ENCODE measurements around the gene RBM7. TPM values are rescaled to one million over a fixed set of nuclear protein-coding genes. Genes with fewer than 3 reads are reported as not detected.

RBM7 gene
- total RNA-seq, 2 donors from 2014 or later, result 12.1 to 13.2 TPM

DNA sequence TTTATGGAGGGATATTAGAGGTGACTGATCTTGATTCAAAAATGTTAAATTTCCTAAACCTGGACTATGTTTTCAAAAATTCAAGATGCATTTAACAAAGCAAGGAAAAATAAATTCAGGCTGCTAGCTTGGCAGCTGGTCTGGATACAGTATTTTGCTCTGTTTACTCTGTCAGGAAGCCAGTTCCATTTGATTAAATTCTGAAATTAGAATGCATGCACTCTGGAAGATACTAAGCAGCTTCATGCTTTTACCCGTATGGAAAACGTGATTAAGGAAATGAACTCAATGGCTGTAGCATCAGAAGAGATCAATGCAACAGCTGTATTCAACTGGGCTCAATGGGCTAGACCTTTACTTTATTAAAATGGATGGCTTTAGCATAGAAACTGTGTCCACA lies 14.3 kb upstream of the RBM7 start:
- H3K27me3 ChIP-seq, result no peaks in the 10 kb centered on the region
- TF ChIP-seq, protein P1, sequence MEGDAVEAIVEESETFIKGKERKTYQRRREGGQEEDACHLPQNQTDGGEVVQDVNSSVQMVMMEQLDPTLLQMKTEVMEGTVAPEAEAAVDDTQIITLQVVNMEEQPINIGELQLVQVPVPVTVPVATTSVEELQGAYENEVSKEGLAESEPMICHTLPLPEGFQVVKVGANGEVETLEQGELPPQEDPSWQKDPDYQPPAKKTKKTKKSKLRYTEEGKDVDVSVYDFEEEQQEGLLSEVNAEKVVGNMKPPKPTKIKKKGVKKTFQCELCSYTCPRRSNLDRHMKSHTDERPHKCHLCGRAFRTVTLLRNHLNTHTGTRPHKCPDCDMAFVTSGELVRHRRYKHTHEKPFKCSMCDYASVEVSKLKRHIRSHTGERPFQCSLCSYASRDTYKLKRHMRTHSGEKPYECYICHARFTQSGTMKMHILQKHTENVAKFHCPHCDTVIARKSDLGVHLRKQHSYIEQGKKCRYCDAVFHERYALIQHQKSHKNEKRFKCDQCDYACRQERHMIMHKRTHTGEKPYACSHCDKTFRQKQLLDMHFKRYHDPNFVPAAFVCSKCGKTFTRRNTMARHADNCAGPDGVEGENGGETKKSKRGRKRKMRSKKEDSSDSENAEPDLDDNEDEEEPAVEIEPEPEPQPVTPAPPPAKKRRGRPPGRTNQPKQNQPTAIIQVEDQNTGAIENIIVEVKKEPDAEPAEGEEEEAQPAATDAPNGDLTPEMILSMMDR (IDR thresholded peaks at IDR 0.05), result no peak
- no peak overlapping the region for H3K27ac ChIP-seq
- no peaks in the 10 kb centered on the region for H3K9me3 ChIP-seq
- no peaks in the 10 kb centered on the region for H3K4me1 ChIP-seq
- H3K4me3 ChIP-seq, result no peak overlapping the region
- DNase-seq (ENCODE audit: low spot score), result no peak
- no peaks in the 10 kb centered on the region for H3K36me3 ChIP-seq

DNA sequence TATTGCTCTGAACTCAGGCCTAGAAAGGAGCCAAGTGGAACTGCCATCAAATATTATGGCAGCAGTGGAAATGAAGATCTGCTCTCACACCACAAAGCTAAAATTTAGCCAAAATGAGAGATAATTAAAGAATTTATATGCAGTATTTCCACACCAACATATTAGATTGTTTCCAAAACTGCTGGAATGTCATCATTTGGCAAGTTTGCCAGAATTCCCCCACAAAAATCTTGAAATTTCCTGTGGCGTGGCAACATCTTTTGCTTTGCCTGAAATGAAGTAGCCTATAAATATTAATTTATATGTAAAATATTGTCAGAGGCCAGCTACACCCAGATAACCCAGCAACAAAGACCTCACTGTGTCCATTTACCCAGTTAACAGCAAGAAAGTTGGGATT lies 13.9 kb upstream of the RBM7 start:
- no peaks in the 10 kb centered on the region for H3K27me3 ChIP-seq
- no peak overlapping the region for H3K4me3 ChIP-seq
- no peaks in the 10 kb centered on the region for H3K4me1 ChIP-seq
- no peaks in the 10 kb centered on the region for H3K36me3 ChIP-seq
- TF ChIP-seq, protein P1 (IDR thresholded peaks at IDR 0.05), result no peak
- DNase-seq (ENCODE audit: low spot score), result no peak
- H3K9me3 ChIP-seq, result no peaks in the 10 kb centered on the region
- H3K27ac ChIP-seq, result no peak overlapping the region

DNA sequence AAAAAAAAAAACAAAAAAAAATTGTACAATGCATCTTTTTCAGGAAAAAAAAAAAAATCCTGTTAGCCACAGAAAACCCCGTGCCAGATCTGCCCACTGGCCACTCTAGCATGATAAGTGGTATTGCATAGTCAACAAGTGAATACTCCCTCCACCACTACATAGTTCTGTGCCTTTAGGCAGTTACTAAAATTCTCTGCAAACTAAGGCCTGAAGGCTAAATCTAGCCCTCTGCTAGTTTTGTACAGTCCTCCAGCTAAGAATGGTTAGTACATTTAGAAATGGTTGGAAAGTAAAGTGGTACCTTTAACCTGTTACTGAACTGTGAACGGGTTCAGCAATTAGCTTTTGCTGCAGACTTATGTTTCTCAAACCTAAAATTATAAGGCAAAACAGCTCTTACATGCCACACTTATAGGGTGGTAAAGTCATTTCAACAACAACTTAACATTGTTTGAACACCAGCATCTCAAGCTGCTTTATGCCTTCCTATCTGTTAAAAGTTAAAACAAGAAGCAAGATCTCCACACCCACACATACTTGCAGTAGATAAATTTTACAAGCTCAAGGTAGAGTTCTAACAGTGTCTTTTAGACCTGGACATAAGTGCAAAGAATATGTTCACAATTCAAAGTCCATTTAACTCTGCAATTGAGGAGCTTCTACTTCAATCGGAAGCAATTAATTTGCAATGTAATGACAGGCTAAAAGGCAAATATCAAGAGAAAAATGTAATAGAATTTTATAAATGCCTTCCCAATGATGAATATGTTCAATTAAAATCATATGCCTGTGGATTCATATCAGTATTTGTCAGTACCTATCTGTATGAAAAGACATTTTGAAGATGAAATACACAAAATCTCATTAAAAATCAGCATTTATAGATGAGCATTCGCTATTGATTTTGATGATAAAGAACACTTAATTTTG lies 7.5 kb upstream of the RBM7 start:
- no peaks in the 10 kb centered on the region for H3K36me3 ChIP-seq
- no peaks in the 10 kb centered on the region for H3K9me3 ChIP-seq
- DNase-seq (ENCODE audit: low spot score), result no peak
- H3K4me1 ChIP-seq, result peaks cover 0 to 7% of the 10 kb centered on the region in 2 donors
- no peaks in the 10 kb centered on the region for H3K27me3 ChIP-seq
- no peak overlapping the region for H3K27ac ChIP-seq
- no peak overlapping the region for H3K4me3 ChIP-seq
- TF ChIP-seq, protein P1 (IDR thresholded peaks at IDR 0.05), result no peak

DNA sequence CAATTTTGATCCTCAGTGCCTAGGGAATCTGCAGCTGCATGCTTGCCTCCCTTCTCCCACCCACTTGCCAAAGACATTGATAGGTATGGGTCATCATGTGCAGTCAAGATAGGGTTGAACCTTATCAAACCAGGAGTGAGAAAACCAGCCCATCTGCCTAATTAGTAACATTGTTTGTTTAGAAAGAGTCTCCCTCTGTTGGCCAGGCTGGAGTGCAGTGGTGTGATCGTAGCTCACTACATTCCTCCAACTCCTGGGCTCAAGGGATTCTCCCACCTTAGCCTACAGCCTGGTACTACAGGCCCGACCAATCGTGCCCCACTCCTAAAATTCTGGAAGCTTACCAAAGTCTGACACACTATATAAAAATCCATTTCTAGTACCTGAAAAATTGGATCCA lies 4.7 kb upstream of the RBM7 start:
- no peak overlapping the region for H3K4me3 ChIP-seq
- DNase-seq (ENCODE audit: low spot score), result no peak
- no peaks in the 10 kb centered on the region for H3K27me3 ChIP-seq
- H3K4me1 ChIP-seq, result peaks cover 0 to 13% of the 10 kb centered on the region in 2 donors
- H3K36me3 ChIP-seq, result no peaks in the 10 kb centered on the region
- no peaks in the 10 kb centered on the region for H3K9me3 ChIP-seq
- no peak overlapping the region for H3K27ac ChIP-seq
- TF ChIP-seq, protein P1 (IDR thresholded peaks at IDR 0.05), result peak in 1 of 2 donors; percentile 19

DNA sequence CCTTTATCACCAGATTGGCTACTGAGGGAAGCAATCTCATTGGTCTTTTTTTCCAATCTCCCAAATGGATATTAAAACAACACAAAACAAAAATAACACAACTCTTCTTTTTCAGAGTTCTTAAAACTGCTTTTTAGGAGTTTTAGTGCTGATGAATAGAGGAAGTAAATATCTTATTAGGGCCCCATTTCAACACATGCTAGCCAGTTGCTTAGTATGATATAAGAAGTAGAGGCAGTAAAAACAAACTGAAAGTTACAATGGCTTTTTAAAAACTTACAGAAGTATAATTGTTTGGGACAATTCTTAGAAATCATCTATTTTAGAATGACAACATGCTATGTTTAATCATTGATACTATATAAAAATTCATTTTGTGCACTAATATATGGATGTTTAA lies 3.5 kb upstream of the RBM7 start:
- TF ChIP-seq, protein P1 (IDR thresholded peaks at IDR 0.05), result no peak
- Histone ChIP-seq H3K36me3 (no peaks in the 10 kb centered on the region), H3K27ac (no peak overlapping the region), H3K27me3 (no peaks in the 10 kb centered on the region), H3K4me3 (no peak overlapping the region), H3K9me3 (no peaks in the 10 kb centered on the region), H3K4me1 (peaks cover 0 to 20% of the 10 kb centered on the region in 2 donors)
- DNase-seq (ENCODE audit: low spot score), result no peak

Measured in right atrium auricular region (tissue), 2 donors.